Right lobe of liver (tissue), 4 donors: Measurements from ENCODE around the gene RYR3.

ENCODE experiments used
- POLR2A ChIP-seq: fragments of 450-650 bp; IDR thresholded peaks from one replicate; pipeline ENCODE4 v1.6.1; 2017; ENCODE audit warnings: antibody characterized with exemption, mild to moderate bottlenecking
- TF ChIP-seq, protein P1 (sequence below), 4 donors: fragments of 200-600 bp in 3 of 4; fragments of 450-650 bp in 1 of 4; IDR thresholded peaks; one replicate each; pipeline versions ENCODE4 v1.5.1 to v1.8.0; 2016 to 2022; ENCODE audit warnings: antibody characterized with exemption in 4 of 4, mild to moderate bottlenecking in 2 of 4
- donor health status: DM: no; HTN: no; CAD: no.
- donor health status: DM: no; HTN: no; CAD: no.
- donor health status: DM: no; HTN: yes; CAD: no.

DNA sequence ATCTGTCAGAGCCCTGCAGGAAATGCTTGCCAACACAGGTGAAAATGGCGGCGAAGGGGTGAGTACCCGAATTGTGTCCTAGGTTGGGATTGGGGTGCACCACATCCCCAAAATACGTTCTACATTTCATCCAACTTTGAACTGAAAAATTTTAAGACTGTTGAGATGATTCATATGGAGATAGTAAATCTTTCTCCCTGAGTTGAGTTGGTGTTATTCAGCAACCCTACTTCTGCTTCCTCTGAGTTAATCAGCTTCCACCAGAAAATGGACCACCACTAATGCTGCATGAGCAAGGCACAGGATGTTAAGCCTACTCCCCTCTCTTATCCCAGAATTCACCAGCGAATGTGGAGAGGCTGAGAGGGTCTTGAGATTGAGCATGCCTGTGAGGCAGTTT is 192.9 kb downstream of the RYR3 start:
- TF ChIP-seq, protein P1, sequence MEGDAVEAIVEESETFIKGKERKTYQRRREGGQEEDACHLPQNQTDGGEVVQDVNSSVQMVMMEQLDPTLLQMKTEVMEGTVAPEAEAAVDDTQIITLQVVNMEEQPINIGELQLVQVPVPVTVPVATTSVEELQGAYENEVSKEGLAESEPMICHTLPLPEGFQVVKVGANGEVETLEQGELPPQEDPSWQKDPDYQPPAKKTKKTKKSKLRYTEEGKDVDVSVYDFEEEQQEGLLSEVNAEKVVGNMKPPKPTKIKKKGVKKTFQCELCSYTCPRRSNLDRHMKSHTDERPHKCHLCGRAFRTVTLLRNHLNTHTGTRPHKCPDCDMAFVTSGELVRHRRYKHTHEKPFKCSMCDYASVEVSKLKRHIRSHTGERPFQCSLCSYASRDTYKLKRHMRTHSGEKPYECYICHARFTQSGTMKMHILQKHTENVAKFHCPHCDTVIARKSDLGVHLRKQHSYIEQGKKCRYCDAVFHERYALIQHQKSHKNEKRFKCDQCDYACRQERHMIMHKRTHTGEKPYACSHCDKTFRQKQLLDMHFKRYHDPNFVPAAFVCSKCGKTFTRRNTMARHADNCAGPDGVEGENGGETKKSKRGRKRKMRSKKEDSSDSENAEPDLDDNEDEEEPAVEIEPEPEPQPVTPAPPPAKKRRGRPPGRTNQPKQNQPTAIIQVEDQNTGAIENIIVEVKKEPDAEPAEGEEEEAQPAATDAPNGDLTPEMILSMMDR (IDR thresholded peaks at IDR 0.05) = no peak
- TF ChIP-seq POLR2A = no peak
